Caco-2 (cell line): ENCODE results near the gene NEURL1B. TPM values are rescaled to one million over a fixed set of nuclear protein-coding genes. Genes with fewer than 3 reads are reported as not detected.

Source experiments
- BruUV-seq: library from RNA; stranded (reverse); fragments of 400-500 nt; replicated peaks from 2 replicates; lab custom pipeline; 2021; lab: Mats Ljungman, UMichigan
- CTCF ChIA-PET: fragments of 300-600 bp; sonication (Branson Sonifier 250); formaldehyde crosslinking; loops from one replicate; lab custom pipeline; 2022; ENCODE audit warnings: antibody characterized with exemption; lab: Charles Lee
- POLR2A ChIA-PET: fragments of 300-600 bp; sonication (Branson Sonifier 250); formaldehyde crosslinking; loops from one replicate; lab custom pipeline; 2022; ENCODE audit warnings: antibody characterized with exemption; lab: Charles Lee
- DNase-seq, 2 experiments: peaks; one replicate each; pipeline versions ENCODE4 v3.0.0 to v3.0.0-alpha.2; 2020 to 2022
- H3K27me3 ChIP-seq: replicated peaks from 2 replicates; pipeline ENCODE4 v1.6.0; 2011; ENCODE audit warnings: low read length; ENCODE audit not compliant: control insufficient read depth, insufficient read depth
- H3K36me3 ChIP-seq: 2 replicates; pipeline ENCODE4 v1.5.1; 2011; ENCODE audit warnings: low read length; ENCODE audit not compliant: control insufficient read depth, insufficient read depth
- H3K4me1 ChIP-seq: fragments of 250-450 bp; sonication (Bioruptor Pico); 2 replicates; pipeline ENCODE4 v1.5.1; 2020; ENCODE audit warnings: mild to moderate bottlenecking
- H3K4me3 ChIP-seq: 2 replicates; pipeline ENCODE4 v1.5.1; 2011; ENCODE audit warnings: low read depth, mild to moderate bottlenecking, control low read depth, low read length
- H3K9me3 ChIP-seq: fragments of 250-450 bp; sonication (Bioruptor Pico); 2 replicates; pipeline ENCODE4 v1.5.1; 2020; ENCODE audit warnings: mild to moderate bottlenecking, moderate library complexity
- H3K27ac Mint-ChIP-seq: one replicate; pipeline ENCODE4 v1.8.0; 2022; ENCODE audit warnings: mixed read lengths; ENCODE audit not compliant: unreplicated experiment
- H3K27me3 Mint-ChIP-seq: one replicate; pipeline ENCODE4 v1.8.0; 2022; ENCODE audit warnings: mixed read lengths; ENCODE audit not compliant: insufficient read depth, unreplicated experiment
- H3K36me3 Mint-ChIP-seq: one replicate; pipeline ENCODE4 v1.8.0; 2022; ENCODE audit warnings: mild to moderate bottlenecking, mixed read lengths; ENCODE audit not compliant: insufficient read depth, unreplicated experiment
- H3K4me1 Mint-ChIP-seq: one replicate; pipeline ENCODE4 v1.8.0; 2022; ENCODE audit warnings: low read depth, mixed read lengths; ENCODE audit not compliant: unreplicated experiment
- H3K4me3 Mint-ChIP-seq: one replicate; pipeline ENCODE4 v1.8.0; 2022; ENCODE audit warnings: mild to moderate bottlenecking, moderate library complexity, mixed read lengths; ENCODE audit not compliant: unreplicated experiment
- H3K9me3 Mint-ChIP-seq: one replicate; pipeline ENCODE4 v1.8.0; 2022; ENCODE audit warnings: mixed read lengths; ENCODE audit not compliant: unreplicated experiment
- CTCF ChIP-seq, 2 experiments: fragments of 200-600 bp in 1 of 2; IDR thresholded peaks; 1 replicate in 1 of 2; 2 replicates in 1 of 2; pipeline versions ENCODE4 v1.5.1 to v1.8.0; 2011 to 2022; ENCODE audit warnings: antibody characterized with exemption in 1 of 2, control low read depth in 1 of 2, inconsistent platforms in 1 of 2, low read depth in 1 of 2, low read length in 1 of 2, mild to moderate bottlenecking in 1 of 2, moderate library complexity in 1 of 2; ENCODE audit not compliant: insufficient read depth in 1 of 2, severe bottlenecking in 1 of 2, unreplicated experiment in 1 of 2
- intact Hi-C: fragments of 100-400 bp; cut with micrococcal nuclease; formaldehyde crosslinking; loops from one replicate; pipeline ENCODE4 v1.10.0; 2022; ENCODE audit not compliant: unreplicated experiment
- total RNA-seq: library from RNA; stranded (reverse); gene quantifications from 2 replicates; pipeline ENCODE4 v1.2.3, GENCODE V29; 2022

The NEURL1B gene
- total RNA-seq, 1 experiment from 2014 or later = 7.6 TPM

- H3K4me3 ChIP-seq = no peak overlapping the region
- Mint-ChIP-seq H3K4me3 (no peak overlapping the region), H3K9me3 (no peaks in the 10 kb centered on the region), H3K27me3 (peaks cover 4% of the 10 kb centered on the region), H3K36me3 (no peaks in the 10 kb centered on the region), H3K4me1 (peaks cover 14% of the 10 kb centered on the region), H3K27ac (no peak overlapping the region)
- CTCF ChIA-PET = no interaction called here
- no peak for TF ChIP-seq CTCF (IDR thresholded peaks at IDR 0.05; ENCODE audit: insufficient read depth in 1 of 2, low read depth in 1 of 2, low read length in 1 of 2, severe bottlenecking in 1 of 2, unreplicated experiment in 1 of 2)
- H3K27me3 ChIP-seq = no peaks in the 10 kb centered on the region
- no peaks in the 10 kb centered on the region for H3K36me3 ChIP-seq
- no peaks in the 10 kb centered on the region for H3K9me3 ChIP-seq
- peaks cover 24% of the 10 kb centered on the region for H3K4me1 ChIP-seq
- DNase-seq = no peak
- POLR2A ChIA-PET = no interaction called here
- BruUV-seq = no TSS peak
- intact Hi-C loops = no loop called here
Observed at GRCh38 chr5:172645271-172646055, 4.4 kb downstream of the NEURL1B start.

GRCh38 chr5:172646716-172647285 lies 5.7 kb downstream of the NEURL1B start:
- no peaks in the 10 kb centered on the region for H3K9me3 ChIP-seq
- H3K27ac Mint-ChIP-seq = no peak overlapping the region
- BruUV-seq = no TSS peak
- H3K4me1 Mint-ChIP-seq = peaks cover 17% of the 10 kb centered on the region
- ChIA-PET CTCF (no interaction called here), POLR2A (no interaction called here)
- TF ChIP-seq CTCF (IDR thresholded peaks at IDR 0.05; ENCODE audit: insufficient read depth in 1 of 2, low read depth in 1 of 2, low read length in 1 of 2, severe bottlenecking in 1 of 2, unreplicated experiment in 1 of 2) = peak; percentile 19 to 37
- H3K36me3 ChIP-seq = no peaks in the 10 kb centered on the region
- no peak overlapping the region for H3K4me3 Mint-ChIP-seq
- H3K27me3 ChIP-seq = no peaks in the 10 kb centered on the region
- peak in 1 of 2 experiments; percentile 25 for DNase-seq
- intact Hi-C loops = no loop called here
- H3K9me3 Mint-ChIP-seq = no peaks in the 10 kb centered on the region
- H3K27me3 Mint-ChIP-seq = peaks cover 4% of the 10 kb centered on the region
- H3K4me1 ChIP-seq = peaks cover 21% of the 10 kb centered on the region
- H3K36me3 Mint-ChIP-seq = no peaks in the 10 kb centered on the region
- no peak overlapping the region for H3K4me3 ChIP-seq

- H3K27ac Mint-ChIP-seq = no peak overlapping the region
- H3K36me3 Mint-ChIP-seq = no peaks in the 10 kb centered on the region
- no TSS peak for BruUV-seq
- no peak for TF ChIP-seq CTCF (IDR thresholded peaks at IDR 0.05; ENCODE audit: insufficient read depth in 1 of 2, low read depth in 1 of 2, low read length in 1 of 2, severe bottlenecking in 1 of 2, unreplicated experiment in 1 of 2)
- ChIA-PET POLR2A (no interaction called here), CTCF (interaction anchor here (0.7 kb wide), 1 partner anchor 222 kb away, joined by 5 read pairs; no protein-coding TSS in a partner anchor)
- Histone ChIP-seq H3K4me3 (no peak overlapping the region), H3K9me3 (no peaks in the 10 kb centered on the region), H3K36me3 (no peaks in the 10 kb centered on the region), H3K27me3 (no peaks in the 10 kb centered on the region), H3K4me1 (peaks cover 21% of the 10 kb centered on the region)
- DNase-seq = no peak
- H3K4me3 Mint-ChIP-seq = no peak overlapping the region
- peaks cover 4% of the 10 kb centered on the region for H3K27me3 Mint-ChIP-seq
- intact Hi-C loops = no loop called here
- peaks cover 17% of the 10 kb centered on the region for H3K4me1 Mint-ChIP-seq
- no peaks in the 10 kb centered on the region for H3K9me3 Mint-ChIP-seq
Observed at GRCh38 chr5:172647352-172648012, 6.4 kb downstream of the NEURL1B start.
